Transverse colon (tissue), 4 donors: ENCODE results near the gene COPZ2.

Experiments used
- CTCF ChIP-seq, 5 experiments: fragments of 200-600 bp in 3 of 5; fragments of 450-650 bp in 2 of 5; sonication (generic) in 3 of 5; IDR thresholded peaks; 1 replicate in 2 of 5; 2 replicates in 3 of 5; pipeline ENCODE4 v1.5.1; 2016 to 2017; ENCODE audit warnings: antibody characterized with exemption in 5 of 5, inconsistent platforms in 3 of 5, mild to moderate bottlenecking in 2 of 5, moderate library complexity in 1 of 5
- EP300 ChIP-seq: sonication (generic); formaldehyde crosslinking; IDR thresholded peaks from one replicate; pipeline ENCODE4 v1.6.1; 2017; ENCODE audit warnings: antibody characterized with exemption, low read depth
- POLR2A ChIP-seq: fragments of 450-650 bp; IDR thresholded peaks from one replicate; pipeline ENCODE4 v1.6.1; 2016; ENCODE audit warnings: antibody characterized with exemption, mild to moderate bottlenecking, moderate library complexity
- POLR2AphosphoS5 ChIP-seq, 3 donors: sonication (generic); formaldehyde crosslinking; IDR thresholded peaks; one replicate each; pipeline ENCODE4 v1.6.1; 2016; ENCODE audit warnings: antibody characterized with exemption in 3 of 3

- TF ChIP-seq CTCF (IDR thresholded peaks at IDR 0.05) (no peak), POLR2A (no peak), POLR2AphosphoS5 (IDR thresholded peaks at IDR 0.05) (no peak), EP300 (no peak)
These were observed 7.3 kb upstream of the COPZ2 start for GRCh38 chr17:48044851-48045250.
